ENCODE measurements around the gene EWSR1. TPM values are rescaled to one million over a fixed set of nuclear protein-coding genes. Genes with fewer than 3 reads are reported as not detected.
"Not testable (repeated sequence)": the region's sequence is repeated elsewhere in the genome, so short reads cannot be mapped to it uniquely, and the experiment has no call there.

Gene EWSR1, protein sequence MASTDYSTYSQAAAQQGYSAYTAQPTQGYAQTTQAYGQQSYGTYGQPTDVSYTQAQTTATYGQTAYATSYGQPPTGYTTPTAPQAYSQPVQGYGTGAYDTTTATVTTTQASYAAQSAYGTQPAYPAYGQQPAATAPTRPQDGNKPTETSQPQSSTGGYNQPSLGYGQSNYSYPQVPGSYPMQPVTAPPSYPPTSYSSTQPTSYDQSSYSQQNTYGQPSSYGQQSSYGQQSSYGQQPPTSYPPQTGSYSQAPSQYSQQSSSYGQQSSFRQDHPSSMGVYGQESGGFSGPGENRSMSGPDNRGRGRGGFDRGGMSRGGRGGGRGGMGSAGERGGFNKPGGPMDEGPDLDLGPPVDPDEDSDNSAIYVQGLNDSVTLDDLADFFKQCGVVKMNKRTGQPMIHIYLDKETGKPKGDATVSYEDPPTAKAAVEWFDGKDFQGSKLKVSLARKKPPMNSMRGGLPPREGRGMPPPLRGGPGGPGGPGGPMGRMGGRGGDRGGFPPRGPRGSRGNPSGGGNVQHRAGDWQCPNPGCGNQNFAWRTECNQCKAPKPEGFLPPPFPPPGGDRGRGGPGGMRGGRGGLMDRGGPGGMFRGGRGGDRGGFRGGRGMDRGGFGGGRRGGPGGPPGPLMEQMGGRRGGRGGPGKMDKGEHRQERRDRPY
- 100 to 1,000 TPM; 128 to 169 (median 149) TPM for total RNA-seq

DNA sequence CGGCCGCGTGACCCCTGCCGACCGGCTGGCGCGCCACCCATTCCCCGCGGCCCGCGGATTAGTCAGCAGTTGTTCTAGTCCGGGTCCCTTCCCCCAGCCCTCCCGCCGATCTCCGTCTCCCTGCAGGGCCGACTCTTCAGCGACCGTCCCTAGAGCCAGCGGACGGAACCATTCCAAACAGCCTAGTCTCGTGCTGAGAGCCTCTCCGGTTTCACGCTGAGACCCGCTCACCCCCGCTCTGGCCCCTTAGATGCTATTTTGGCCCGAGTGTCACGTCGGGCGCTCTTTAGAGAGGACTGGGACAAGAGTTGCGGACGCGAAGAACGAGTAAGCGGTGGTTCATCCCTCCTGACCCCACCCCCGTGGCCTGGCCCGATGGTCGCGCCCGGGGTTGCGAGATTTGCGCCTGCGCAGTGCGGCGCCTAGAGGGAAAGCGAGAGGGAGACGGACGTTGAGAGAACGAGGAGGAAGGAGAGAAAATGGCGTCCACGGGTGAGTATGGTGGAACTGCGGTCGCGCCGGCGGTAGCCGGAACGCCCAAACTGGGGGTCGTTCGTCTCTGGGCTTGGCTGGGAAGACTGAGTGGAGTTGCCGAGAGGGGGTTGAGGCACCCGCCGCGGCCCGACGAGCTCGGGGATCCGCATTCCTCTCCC is at the start of gene EWSR1, which contains the start of gene RHBDD3:
TSS of gene EWSR1 (plus strand) at position 411 of the 653 bp plus-strand sequence. CDS start at position 480, 69 bp downstream.
TSS of gene RHBDD3 (minus strand) at position 124 of the 653 bp plus-strand sequence. CDS start 2,355 bp downstream, outside the sequence.
- WGBS, 2 donors = 0 to 1% methylated on average over 54 to 64 of the region's 67 CpGs
- intact Hi-C loops (cut with DNase I; ENCODE audit: low total_unique reads) = no loop called here
- DNase-seq (ENCODE audit: low spot score in 2 of 2) = peak; percentile 94 to 99
- peak within 1 kb of the TSS; percentile 89 for H3K4me3 ChIP-seq (ENCODE audit: low read depth, poor library complexity, severe bottlenecking)
- TF ChIP-seq POLR2A (IDR thresholded peaks at IDR 0.05) = peak in 1 of 2 donors; percentile 54
- TF ChIP-seq, protein P1, sequence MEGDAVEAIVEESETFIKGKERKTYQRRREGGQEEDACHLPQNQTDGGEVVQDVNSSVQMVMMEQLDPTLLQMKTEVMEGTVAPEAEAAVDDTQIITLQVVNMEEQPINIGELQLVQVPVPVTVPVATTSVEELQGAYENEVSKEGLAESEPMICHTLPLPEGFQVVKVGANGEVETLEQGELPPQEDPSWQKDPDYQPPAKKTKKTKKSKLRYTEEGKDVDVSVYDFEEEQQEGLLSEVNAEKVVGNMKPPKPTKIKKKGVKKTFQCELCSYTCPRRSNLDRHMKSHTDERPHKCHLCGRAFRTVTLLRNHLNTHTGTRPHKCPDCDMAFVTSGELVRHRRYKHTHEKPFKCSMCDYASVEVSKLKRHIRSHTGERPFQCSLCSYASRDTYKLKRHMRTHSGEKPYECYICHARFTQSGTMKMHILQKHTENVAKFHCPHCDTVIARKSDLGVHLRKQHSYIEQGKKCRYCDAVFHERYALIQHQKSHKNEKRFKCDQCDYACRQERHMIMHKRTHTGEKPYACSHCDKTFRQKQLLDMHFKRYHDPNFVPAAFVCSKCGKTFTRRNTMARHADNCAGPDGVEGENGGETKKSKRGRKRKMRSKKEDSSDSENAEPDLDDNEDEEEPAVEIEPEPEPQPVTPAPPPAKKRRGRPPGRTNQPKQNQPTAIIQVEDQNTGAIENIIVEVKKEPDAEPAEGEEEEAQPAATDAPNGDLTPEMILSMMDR (IDR thresholded peaks at IDR 0.05) = peak in 1 of 3 donors; percentile 14

DNA sequence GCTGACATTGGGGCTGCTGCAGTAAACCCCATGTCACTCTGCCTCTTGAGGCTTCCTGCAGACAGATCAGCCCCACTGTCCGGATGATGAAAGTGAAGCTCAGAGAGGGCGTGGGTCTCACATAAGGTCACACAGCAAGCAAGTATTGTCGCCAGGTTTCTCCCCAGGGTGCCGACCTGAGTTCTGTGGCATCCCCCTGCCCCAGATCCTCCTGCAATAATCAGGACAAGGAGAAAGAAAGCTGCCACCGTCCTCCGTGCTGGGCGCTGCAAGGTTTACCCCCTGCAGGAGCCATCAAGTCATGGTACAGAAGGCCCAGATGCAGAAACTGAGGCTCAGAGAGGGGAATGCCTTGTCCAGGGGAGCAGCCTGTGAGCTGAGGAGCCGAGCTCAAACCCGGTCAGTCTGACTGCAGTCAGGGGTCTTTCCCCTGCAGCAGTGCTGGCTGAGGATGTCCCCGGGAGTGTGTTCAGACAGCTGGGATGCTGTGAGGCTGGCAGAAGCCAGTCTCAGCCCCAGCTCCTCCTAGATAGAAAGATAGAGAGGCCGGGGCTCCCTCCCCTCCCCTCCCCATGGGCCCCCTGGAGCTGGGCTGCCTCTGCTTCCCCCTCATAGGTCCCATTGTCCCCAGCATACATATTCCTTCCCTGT is 49.2 kb upstream of the EWSR1 start:
- H3K4me3 ChIP-seq (ENCODE audit: low read depth, poor library complexity, severe bottlenecking) = no peak overlapping the region
- DNase-seq (ENCODE audit: low spot score in 2 of 2) = peak in 1 of 2 donors; percentile 77
- intact Hi-C loops (cut with DNase I; ENCODE audit: low total_unique reads) = no loop called here
- 87 to 94% methylated on average over 11 of the region's 11 CpGs for WGBS, 2 donors
- TF ChIP-seq POLR2A (IDR thresholded peaks at IDR 0.05) = no peak

DNA sequence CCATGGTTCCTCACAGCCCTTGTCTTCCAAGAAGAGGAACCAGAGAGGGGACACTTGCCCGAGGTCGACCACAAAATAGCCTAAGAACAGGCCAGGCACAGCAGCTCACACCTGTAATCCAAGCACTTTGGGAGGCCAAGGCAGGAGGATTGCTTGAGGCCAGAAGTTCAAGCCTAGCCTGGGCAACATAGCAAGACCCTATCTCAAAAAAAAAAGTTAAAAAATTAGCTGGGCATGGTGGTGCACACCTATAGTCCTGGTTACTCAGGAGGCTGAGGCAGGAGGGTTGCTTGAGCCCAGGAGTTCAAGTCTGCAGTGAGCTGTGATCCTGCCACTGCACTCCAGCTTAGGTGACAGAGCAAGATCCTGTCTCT is 48.7 kb upstream of the EWSR1 start:
- intact Hi-C loops (cut with DNase I; ENCODE audit: low total_unique reads); DNase-seq (ENCODE audit: low spot score in 2 of 2); H3K4me3 ChIP-seq (ENCODE audit: low read depth, poor library complexity, severe bottlenecking): not testable (repeated sequence)
- 92 to 93% methylated on average over 2 of the region's 2 CpGs for WGBS, 2 donors

DNA sequence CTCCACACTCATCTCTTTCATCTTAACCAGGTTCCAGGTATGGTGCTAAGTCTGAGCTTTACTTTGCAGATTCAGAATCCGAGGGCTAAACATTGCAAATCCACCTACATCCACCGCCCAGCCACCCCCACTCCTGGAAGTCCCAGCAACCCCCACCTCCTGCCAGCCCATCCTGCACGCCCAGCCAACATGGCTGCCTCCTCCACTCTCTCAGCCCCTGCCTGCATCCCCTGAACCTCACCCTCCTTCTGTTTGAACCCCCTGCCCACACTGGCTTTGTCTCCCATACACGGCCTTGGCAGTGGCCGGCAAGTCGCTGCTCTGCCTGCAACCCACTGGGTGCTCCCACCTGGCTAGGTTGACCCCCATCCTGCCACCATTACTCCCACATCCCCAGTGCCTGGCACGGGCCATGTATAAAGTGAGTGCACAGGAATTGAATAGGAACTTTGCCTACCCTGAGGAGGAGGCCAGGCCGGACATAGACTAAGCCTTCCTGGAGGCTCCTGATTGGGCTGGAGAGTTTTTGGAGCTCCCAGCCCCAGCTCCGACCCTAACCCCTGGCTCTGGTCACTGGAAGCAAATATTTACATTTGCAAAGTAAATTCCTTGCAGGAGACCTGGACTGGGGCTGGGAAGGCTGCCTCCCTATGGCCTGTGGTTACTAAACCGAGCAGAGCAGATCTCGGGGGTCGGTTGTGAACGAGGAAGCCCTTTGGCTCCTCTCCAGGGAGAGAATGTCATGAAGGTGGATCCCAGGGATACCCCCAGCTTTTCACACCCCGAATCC is 48.0 kb upstream of the EWSR1 start:
- 89 to 90% methylated on average over 14 of the region's 14 CpGs for WGBS, 2 donors

DNA sequence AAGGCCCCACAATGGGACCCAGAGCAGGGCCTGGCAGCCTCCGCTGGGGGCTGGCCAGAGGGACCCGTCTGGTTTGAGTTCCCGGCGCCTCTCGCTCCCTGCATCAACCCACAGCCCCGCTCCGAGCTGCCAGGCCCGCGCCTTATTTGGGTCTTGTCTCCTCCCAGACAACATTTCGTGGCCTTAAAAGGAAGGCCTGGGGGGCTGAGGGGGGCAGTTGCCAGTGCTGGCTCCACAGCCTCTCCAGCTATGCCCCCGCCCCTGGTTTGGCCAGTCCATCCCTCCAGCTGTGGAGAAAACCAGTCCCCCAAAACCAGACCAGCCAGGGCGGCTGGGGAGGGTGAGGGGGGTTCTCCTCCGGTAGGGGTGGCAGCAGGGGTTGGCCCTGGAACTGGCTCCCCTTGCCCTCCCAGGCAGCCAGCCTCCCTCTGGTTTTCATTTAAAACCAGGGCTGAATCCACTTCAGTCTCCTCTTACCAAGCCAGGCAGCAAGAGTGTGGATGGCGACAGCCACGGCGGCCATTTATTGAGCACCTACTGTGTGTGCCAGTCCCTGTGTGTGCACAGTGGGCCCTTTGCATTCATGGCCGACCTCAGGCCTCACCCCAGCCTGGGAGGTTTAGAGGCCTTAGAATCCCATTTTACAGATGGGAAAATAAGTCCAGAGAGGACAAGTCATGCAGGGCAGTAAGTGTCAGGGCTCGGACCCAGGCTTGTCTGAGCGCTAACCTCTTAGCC is 43.8 kb upstream of the EWSR1 start:
- 63 to 71% methylated on average over 16 to 19 of the region's 19 CpGs for WGBS, 2 donors
- DNase-seq (ENCODE audit: low spot score in 2 of 2) = peak in 1 of 2 donors; percentile 85
- H3K4me3 ChIP-seq (ENCODE audit: low read depth, poor library complexity, severe bottlenecking) = no peak overlapping the region
- TF ChIP-seq POLR2A (IDR thresholded peaks at IDR 0.05) = no peak
- TF ChIP-seq, protein P1 (IDR thresholded peaks at IDR 0.05) = no peak
- intact Hi-C loops (cut with DNase I; ENCODE audit: low total_unique reads) = no loop called here

More for the DNA sequence above, 48.0 kb upstream of the EWSR1 start:
- no peak overlapping the region for H3K4me3 ChIP-seq (ENCODE audit: low read depth, poor library complexity, severe bottlenecking)
- no peak for TF ChIP-seq POLR2A (IDR thresholded peaks at IDR 0.05)
- TF ChIP-seq, protein P1 (IDR thresholded peaks at IDR 0.05) = no peak
- intact Hi-C loops (cut with DNase I; ENCODE audit: low total_unique reads) = no loop called here
- peak in 1 of 2 donors; percentile 80 for DNase-seq (ENCODE audit: low spot score in 2 of 2)
